Stimulated activated CD4-positive, alpha-beta T cell treated with anti-CD3 and anti-CD28 coated beads, TNF-alpha, amount 100 ng/mL, for 1 hour (primary cell): ENCODE results near the gene FAM3B.
"Not testable (repeated sequence)": the region's sequence is repeated elsewhere in the genome, so short reads cannot be mapped to it uniquely, and the experiment has no call there.

Source experiments
- DNase-seq, 3 donors: peaks; one replicate each; pipeline ENCODE4 v3.0.0-alpha.2; 2020; ENCODE audit warnings: low read depth in 3 of 3, low spot score in 1 of 3

FAM3B gene

GRCh38 chr21:41349619-41350390, 33.2 kb downstream of the FAM3B start:
- DNase-seq = no peak

GRCh38 chr21:41350436-41351155, 34.0 kb downstream of the FAM3B start:
- no peak for DNase-seq

- no peak for DNase-seq
Observed at GRCh38 chr21:41357546-41357945, 40.9 kb downstream of the FAM3B start.

GRCh38 chr21:41358193-41359166, 41.9 kb downstream of the FAM3B start:
- no peak for DNase-seq

- DNase-seq = no peak
Observed at GRCh38 chr21:41359286-41359685, 42.7 kb downstream of the FAM3B start.

GRCh38 chr21:41359754-41360071, 43.1 kb downstream of the FAM3B start:
- DNase-seq = not testable (repeated sequence)

- DNase-seq = no peak
Observed at GRCh38 chr21:41360072-41360821, 43.6 kb downstream of the FAM3B start.

GRCh38 chr21:41361053-41361785, 44.6 kb downstream of the FAM3B start:
- DNase-seq = no peak

GRCh38 chr21:41361786-41362604, 45.4 kb downstream of the FAM3B start, which contains the start of gene MX2:
TSS of gene MX2 (plus strand) at chr21:41362027. CDS start at chr21:41376907, 14,880 bp downstream.
- peak; percentile 34 to 61 (median 59) for DNase-seq

- DNase-seq = no peak
Observed at GRCh38 chr21:41362605-41363369, 46.2 kb downstream of the FAM3B start.

GRCh38 chr21:41363370-41364270, 47.0 kb downstream of the FAM3B start:
- no peak for DNase-seq

- DNase-seq = no peak
Observed at GRCh38 chr21:41364308-41364707, 47.7 kb downstream of the FAM3B start.

GRCh38 chr21:41365377-41366107, 48.9 kb downstream of the FAM3B start:
- no peak for DNase-seq

- no peak for DNase-seq
Observed at GRCh38 chr21:41366522-41367151, 50.0 kb downstream of the FAM3B start.

- no peak for DNase-seq
Observed at GRCh38 chr21:41367301-41367944, 50.8 kb downstream of the FAM3B start.
